CD4-positive, alpha-beta T cell treated with Interleukin-6 for 4 hours (primary cell): ENCODE results near the gene ALG6.
"Not testable (repeated sequence)": the region's sequence is repeated elsewhere in the genome, so short reads cannot be mapped to it uniquely, and the experiment has no call there.

Source experiments
- DNase-seq: peaks from one replicate; pipeline ENCODE4 v3.0.0-alpha.2; 2020; ENCODE audit warnings: mixed read lengths

ALG6 gene

DNA sequence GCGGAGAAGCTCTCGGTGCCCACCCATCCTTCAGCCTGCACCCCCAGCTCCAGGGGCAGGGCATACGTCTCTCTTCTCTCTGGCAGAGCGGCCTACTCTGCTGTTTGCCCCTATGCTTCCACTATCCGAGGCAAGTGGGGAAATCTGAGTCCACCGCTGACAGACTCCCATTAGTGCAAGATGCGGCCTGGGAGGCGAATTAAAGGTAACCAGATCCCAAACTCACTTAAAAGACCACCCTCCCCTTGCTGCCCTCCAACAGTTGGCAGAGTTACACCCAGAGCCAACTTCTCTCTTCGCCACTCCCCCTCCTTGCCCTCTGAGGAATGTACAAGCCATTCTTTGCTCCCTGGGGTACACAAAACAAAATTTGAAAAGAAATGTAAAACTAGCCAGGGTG lies 38.6 kb upstream of the ALG6 start:
- DNase-seq, result no peak

- no peak for DNase-seq
Measured at GRCh38 chr1:63329621-63330330, 37.7 kb upstream of the ALG6 start.

DNA sequence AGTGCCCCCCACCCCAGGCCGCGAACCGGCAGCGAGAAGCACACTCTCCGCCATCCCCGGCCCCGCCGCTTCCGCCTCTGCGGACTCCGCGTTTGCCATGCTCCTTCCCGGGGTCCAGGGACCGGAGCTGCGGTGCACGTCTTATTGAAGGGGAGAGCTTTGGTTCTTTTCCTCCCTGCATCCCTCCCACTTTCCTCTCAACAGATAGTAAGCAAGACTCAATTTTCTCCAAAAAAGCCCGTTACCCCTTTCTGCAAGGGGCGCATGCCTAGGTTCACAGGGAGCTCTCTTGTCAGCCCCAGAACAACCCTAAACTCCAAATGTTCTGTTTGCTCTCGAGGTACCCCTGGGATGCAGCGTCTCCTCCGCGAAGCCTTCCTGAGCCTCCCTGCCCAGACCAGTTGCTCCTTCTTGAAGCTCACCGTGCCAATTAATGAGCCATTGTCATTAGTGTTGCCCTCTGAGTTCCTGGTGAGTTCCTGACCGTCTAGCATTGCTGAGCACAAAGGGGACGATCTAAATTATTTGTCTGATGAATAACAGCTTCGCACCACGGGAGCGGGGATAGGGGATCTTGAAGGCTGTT lies 37.0 kb upstream of the ALG6 start:
- DNase-seq, result no peak

DNA sequence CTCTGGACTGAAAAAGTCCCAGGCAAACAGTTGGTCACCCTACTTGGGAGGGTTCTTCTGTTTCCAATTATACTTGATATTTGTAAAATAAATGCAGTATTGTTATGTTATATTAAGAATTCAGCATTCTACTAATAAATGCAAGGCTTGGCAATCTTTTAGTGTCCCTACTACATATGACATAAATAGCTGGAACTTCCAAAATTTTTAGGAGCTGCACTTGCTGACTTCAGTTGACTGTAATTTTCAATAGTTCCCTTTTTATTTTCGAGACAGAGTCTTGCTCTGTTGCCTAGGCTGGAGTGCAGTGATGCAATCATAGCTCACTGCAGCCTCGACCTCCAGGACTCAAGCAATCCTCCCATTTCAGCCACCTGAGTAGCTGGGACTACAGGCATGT lies 25.0 kb upstream of the ALG6 start:
- DNase-seq, result no peak

DNA sequence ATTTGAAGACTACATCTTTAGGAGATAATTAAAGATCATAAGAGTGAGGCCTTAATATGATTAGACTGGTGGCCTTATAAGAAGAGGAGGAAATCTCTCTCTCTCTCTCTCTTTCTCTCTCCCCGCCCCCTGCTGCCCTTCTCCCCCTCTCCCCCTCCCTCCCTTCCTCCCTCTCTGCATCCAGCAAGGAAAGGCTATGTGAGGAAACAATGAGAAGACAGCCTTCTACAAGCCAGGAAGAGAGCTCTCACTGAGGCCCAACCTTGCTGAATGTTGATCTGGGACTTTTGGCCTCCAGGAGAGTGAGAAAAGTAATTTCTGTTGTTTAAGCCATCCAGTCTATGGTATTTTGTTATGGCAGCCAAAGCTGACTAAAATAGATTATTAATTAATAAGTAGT lies 23.5 kb upstream of the ALG6 start:
- DNase-seq, result no peak

- DNase-seq, result no peak
Measured at GRCh38 chr1:63350320-63350719, 17.1 kb upstream of the ALG6 start.

DNA sequence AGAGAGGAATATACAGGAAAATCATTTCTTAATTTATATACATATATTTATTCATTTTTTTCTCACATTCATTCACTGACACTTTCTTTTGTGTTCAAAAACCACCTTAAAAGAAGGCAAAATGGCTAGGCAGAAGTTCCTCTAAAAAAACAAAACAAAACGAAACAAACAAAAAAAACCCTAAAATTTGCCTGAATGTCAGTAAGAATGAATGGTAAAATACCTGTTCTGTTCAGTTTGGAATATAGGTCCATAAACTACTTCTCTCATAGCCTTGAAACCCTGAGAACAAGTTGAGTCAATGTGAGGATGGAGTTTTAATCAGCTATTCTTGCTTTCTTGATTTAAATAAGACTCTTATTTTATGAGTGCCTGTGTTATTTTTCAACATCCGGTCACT lies 14.7 kb upstream of the ALG6 start:
- no peak for DNase-seq

DNA sequence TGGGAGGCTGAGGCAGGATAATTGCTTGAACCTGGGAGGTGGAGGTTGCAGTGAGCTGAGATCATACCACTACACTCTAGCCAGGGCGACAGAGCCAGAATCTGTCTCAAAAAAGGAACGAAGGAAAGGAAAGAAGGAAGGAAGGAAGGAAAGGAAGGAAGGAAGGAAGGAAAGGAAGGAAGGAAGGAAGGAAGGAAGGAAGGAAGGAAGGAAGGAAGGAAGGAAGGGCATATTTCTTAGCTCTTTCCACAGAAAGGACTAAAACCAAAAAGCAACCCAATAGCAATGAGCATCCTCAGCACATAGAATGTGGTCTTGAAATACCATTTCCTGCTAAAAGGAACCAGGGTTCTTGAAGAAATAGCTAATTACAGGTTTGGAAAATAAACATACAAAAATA lies 11.2 kb upstream of the ALG6 start:
- not testable (repeated sequence) for DNase-seq

GRCh38 chr1:63359561-63359960 lies 7.9 kb upstream of the ALG6 start:
- no peak for DNase-seq

- no peak for DNase-seq
Measured at GRCh38 chr1:63362073-63362472, 5.4 kb upstream of the ALG6 start.

DNA sequence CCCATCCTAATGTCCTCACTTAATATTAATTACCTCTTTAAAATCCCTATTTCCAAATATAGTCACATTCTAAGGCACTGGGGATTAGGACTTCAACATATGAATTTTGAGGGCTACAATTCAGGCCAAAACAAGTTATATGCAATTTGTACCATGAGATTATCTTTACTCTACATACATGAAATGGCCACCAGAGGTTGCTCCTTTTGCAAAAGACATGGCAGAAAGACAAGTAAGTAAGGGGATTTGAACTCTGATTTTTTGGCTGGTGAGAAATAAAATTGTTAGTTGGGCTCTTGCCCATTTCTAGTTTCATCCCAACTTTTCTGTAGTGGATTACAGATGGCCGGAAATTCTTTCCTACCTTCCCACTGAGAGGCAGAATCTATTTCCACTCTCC lies 4.8 kb upstream of the ALG6 start:
- DNase-seq, result no peak

DNA sequence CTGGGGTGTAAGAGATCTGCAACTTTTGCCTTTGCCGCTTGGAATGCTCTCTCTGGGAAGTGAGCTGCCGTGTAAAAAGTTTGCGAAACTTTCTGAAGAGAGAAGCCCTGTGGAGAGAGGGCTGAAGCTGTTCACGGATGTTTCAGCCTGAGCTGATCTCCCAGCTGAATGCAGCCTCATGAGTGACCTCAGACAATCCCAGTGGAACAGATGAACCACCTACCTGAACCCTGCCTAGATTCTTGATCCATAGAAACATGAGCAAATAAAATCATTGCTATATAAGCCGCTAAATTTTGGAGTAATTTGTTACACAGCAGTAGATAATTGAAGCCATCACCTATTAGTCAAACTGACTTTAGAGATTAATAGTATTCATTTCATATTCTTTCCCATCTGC lies 4.4 kb upstream of the ALG6 start:
- no peak for DNase-seq

DNA sequence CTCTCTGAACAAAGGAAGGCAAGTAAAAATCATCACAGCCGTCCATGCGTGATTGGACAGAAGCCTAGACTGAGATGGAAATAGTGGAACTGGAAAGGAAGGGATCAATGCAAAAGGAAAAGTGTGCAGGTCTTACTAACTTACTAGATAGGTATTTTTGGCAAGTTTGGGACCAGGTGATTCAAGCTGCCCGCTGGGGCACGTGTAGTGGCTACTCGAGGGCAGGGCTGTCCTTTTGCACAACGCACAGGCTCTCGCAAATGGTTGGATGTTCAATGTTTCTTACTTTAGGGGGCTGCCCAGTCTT lies 566 bp upstream of the ALG6 start:
- DNase-seq, result no peak

GRCh38 chr1:63368131-63368530 lies 704 bp downstream of the ALG6 start:
- no peak for DNase-seq

DNA sequence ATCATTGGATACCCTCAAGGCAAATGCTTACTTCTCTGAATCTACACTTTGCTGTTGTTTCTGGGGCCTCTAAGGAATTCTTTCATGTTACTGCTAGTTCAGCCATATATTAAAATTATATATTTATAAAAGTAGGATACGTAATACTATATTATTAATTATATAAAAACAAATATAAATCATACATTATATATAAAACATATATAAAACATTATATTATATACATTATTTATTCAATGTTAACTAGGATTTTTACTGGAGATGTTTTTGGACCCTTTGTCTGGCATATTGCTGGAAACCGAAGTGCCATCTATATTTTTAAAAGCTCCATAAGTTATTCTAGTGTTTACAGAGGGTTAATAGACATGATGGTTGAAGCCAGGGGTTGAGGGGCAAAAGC lies 12.2 kb downstream of the ALG6 start:
- no peak for DNase-seq

GRCh38 chr1:63381741-63382140 lies 14.3 kb downstream of the ALG6 start:
- DNase-seq, result no peak

GRCh38 chr1:63401945-63402344 lies 34.5 kb downstream of the ALG6 start:
- DNase-seq, result no peak

DNA sequence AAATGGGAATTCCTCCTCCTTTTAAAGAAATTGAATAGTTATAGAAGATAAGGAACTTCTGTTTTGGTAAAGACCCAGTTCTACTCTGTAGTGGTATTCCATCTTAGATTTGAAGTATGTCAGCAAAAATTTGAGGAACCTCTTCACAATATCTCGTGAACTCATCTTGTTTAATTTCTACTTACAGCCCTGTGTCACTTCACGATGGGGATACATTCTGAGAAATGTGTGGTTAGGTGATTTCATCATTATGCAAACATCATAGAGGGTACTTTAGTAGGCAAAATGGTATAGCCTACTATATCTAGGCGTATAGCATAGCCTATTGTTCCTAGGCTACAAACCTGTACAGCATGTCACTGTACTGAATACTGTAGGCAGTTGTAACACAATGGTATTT lies 36.0 kb downstream of the ALG6 start:
- no peak for DNase-seq

GRCh38 chr1:63405021-63405420 lies 37.6 kb downstream of the ALG6 start:
- no peak for DNase-seq

GRCh38 chr1:63405987-63406386 lies 38.6 kb downstream of the ALG6 start:
- DNase-seq, result no peak

DNA sequence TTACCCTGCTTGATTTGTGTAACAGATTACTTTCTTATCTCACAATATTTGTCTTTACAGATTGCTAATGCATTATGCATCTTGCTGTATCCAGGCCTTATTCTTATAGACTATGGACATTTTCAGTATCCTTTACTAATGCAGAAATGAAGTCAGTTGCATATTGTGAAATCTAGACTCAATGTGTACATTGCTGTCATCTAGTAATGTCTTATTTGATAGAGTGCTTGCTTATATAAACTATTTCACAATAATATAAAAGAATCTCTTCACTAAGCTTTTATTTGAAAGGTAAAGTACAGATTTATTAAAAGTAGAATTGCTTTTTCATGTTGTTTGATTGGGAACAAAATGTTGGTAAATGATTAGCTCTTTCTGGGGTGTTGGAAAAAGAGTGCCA lies 39.6 kb downstream of the ALG6 start:
- no peak for DNase-seq

GRCh38 chr1:63408331-63408730 lies 40.9 kb downstream of the ALG6 start:
- no peak for DNase-seq

DNA sequence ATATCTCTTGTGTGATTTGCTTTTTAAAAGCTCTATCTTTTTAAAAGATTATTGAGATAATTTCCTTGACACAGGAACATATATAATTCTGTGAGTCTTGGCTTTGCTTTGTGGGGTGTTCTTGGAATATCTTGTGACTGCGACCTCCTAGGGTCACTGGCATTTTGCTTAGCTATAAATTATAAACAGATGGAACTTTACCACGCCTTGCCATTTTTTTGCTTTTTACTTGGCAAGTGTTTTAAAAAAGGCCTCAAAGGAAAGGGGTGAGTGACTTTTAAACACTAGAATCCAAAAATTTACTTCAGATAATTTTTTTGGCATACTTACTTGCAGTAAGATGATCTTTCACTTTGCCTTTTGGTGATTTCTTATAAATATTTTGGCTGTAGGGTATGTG lies 43.6 kb downstream of the ALG6 start:
- DNase-seq, result no peak

- no peak for DNase-seq
Measured at GRCh38 chr1:63413394-63413793, 46.0 kb downstream of the ALG6 start.

- DNase-seq, result no peak
Measured at GRCh38 chr1:63414691-63415365, 47.4 kb downstream of the ALG6 start.
